Right lobe of liver (tissue), 4 donors: ENCODE results near the gene IGFBP4.
A peak's percentile ranks its signal among the peaks of the same experiment; 100 is the strongest.

Source experiments
- CTCF ChIP-seq, 4 donors: fragments of 200-600 bp in 3 of 4; fragments of 450-650 bp in 1 of 4; IDR thresholded peaks; one replicate each; pipeline versions ENCODE4 v1.5.1 to v1.8.0; 2016 to 2022; ENCODE audit warnings: antibody characterized with exemption in 4 of 4, mild to moderate bottlenecking in 2 of 4
- POLR2A ChIP-seq: fragments of 450-650 bp; IDR thresholded peaks from one replicate; pipeline ENCODE4 v1.6.1; 2017; ENCODE audit warnings: antibody characterized with exemption, mild to moderate bottlenecking
- donor health status: DM: no; HTN: no; CAD: no.
- donor health status: DM: no; HTN: no; CAD: no.
- donor health status: DM: no; HTN: yes; CAD: no.

- peak; percentile 51 for TF ChIP-seq POLR2A
- no peak for TF ChIP-seq CTCF (IDR thresholded peaks at IDR 0.05)
Measured at GRCh38 chr17:40452216-40452787, 9.1 kb downstream of the IGFBP4 start.
